ENCODE data around the gene ZNF768. TPM values are rescaled to one million over a fixed set of nuclear protein-coding genes. Genes with fewer than 3 reads are reported as not detected.

The ZNF768 gene
- total and polyA plus RNA-seq, 12 donors = 8.7 to 103 (median 30.9) TPM

DNA sequence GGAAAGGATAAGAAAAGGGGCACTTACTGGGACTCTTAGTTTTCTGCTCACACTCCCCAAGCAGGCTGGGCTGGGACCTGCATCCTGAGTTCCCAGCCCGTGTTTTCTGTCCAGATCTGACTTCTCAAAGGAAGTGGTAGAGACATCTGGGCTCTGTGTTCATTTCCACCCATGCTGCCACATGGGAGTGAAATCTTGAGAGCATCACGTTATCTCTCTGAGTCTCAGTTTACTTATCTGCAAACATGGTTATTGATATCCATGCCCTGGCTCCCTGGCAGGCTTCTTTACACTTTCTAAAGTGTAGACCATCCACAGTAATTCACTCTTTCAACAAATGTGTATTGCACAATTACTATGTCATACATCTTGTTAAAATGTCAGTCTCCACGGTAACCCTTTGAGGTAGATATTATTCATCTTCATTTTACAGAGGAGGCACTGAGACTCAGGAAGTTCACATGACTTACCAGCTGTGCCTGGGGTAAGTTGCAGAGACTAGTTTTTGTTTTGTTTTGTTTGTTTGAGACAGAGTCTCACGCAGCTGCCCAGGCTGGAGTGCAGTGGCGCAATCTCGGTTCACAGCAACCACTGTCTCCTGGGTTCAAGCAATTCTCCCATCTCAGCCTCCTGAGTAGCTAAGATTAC lies 41.7 kb upstream of the ZNF768 start:
- H3K36me3 ChIP-seq (replicated peaks in 1 of 2) = no peaks in the 10 kb centered on the region
- intact Hi-C loops (cut with DNase I) = loop anchor here in 1 of 2 donors (10.0 kb wide), 1 partner anchor 47 kb away; the partner anchor contains the start of gene ZNF689
- peaks cover 10 to 32% of the 10 kb centered on the region in 2 donors for H3K4me1 ChIP-seq (replicated peaks in 1 of 2)
- no peaks in the 10 kb centered on the region for H3K9me3 ChIP-seq (replicated peaks in 1 of 3)
- WGBS, 4 donors = 47 to 59% (median 51%) methylated on average over 6 of the region's 6 CpGs
- peak in 2 of 7 donors; percentile 43 for DNase-seq
- TF ChIP-seq POLR2A (IDR thresholded peaks at IDR 0.05) = no peak
- TF ChIP-seq, protein P1, sequence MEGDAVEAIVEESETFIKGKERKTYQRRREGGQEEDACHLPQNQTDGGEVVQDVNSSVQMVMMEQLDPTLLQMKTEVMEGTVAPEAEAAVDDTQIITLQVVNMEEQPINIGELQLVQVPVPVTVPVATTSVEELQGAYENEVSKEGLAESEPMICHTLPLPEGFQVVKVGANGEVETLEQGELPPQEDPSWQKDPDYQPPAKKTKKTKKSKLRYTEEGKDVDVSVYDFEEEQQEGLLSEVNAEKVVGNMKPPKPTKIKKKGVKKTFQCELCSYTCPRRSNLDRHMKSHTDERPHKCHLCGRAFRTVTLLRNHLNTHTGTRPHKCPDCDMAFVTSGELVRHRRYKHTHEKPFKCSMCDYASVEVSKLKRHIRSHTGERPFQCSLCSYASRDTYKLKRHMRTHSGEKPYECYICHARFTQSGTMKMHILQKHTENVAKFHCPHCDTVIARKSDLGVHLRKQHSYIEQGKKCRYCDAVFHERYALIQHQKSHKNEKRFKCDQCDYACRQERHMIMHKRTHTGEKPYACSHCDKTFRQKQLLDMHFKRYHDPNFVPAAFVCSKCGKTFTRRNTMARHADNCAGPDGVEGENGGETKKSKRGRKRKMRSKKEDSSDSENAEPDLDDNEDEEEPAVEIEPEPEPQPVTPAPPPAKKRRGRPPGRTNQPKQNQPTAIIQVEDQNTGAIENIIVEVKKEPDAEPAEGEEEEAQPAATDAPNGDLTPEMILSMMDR (IDR thresholded peaks at IDR 0.05) = no peak
- H3K27ac ChIP-seq = peak overlapping the region in 2 of 5 donors; percentile 32 to 43
- no peaks in the 10 kb centered on the region for H3K27me3 ChIP-seq
- H3K4me3 ChIP-seq = no peak overlapping the region

DNA sequence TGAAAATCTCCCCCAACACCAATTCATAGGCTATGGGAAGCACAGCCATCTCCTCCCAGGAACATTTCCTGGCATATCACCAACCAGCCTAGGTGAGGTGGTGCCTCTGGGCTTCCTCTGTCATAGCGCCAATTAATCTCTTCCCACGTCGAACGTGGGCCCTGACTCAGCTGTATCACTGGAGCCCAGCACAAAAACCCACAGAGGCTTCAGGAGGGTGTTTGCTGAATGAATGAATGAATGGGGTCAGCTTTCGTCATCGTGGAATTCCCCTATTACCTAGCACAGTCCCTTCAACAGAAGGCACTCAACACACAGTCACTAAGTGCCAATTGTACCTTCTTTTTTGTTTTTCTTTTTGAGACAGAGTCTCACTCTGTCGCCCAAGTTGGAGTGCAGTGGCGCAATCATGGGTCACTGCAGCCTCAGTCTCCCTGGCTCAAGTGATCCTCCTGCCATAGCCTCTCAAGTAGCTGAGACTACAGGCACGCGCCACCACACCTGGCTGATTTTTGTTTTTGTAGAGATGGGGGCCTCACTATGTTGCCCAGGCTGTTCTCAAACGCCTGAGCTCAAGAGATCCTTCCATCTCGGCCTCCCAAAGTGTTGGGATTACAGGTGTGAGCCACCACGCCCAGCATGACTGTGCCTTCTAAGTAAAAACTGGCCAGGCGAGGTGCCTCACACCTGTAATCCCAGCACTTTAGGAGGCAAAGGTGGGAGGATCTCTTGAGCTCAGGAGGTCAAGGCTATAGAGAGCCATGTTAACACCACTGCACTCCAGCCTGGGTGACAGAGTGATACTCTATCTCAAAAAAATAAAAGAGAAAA lies 41.0 kb upstream of the ZNF768 start:
- no peaks in the 10 kb centered on the region for H3K27me3 ChIP-seq
- peaks cover 9 to 27% of the 10 kb centered on the region in 2 donors for H3K4me1 ChIP-seq (replicated peaks in 1 of 2)
- intact Hi-C loops (cut with DNase I) = loop anchor here in 1 of 2 donors (10.0 kb wide), 1 partner anchor 47 kb away; the partner anchor contains the start of gene ZNF689
- H3K9me3 ChIP-seq (replicated peaks in 1 of 3) = no peaks in the 10 kb centered on the region
- no peaks in the 10 kb centered on the region for H3K36me3 ChIP-seq (replicated peaks in 1 of 2)
- peak overlapping the region in 1 of 5 donors; percentile 43 for H3K27ac ChIP-seq
- WGBS, 4 donors = 65 to 79% (median 75%) methylated on average over 10 to 14 of the region's 14 CpGs
- TF ChIP-seq, protein P1 (IDR thresholded peaks at IDR 0.05) = no peak
- no peak for TF ChIP-seq POLR2A (IDR thresholded peaks at IDR 0.05)
- no peak for DNase-seq
- no peak overlapping the region for H3K4me3 ChIP-seq

DNA sequence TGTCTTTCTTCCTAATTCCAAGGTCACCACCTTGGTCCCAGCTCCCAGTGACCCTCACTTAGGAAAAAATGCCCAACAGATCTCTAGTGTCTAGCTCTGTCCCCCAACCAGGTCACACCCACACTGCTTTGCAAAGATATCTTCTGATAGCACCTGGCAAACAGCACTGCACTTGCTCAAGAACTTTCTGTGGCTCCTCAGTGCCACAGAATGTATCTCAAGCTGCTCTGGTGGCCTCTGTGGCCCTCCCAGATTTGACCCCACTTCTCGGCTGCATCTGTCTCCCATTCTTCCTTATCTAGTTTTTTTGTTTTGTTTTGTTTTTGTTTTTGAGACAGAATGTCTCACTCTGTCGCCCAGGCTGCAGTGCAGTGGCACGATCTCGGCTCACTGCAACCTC lies 40.2 kb upstream of the ZNF768 start:
- H3K4me1 ChIP-seq (replicated peaks in 1 of 2) = peaks cover 6 to 24% of the 10 kb centered on the region in 2 donors

More for the DNA sequence above, 40.2 kb upstream of the ZNF768 start:
- no peaks in the 10 kb centered on the region for H3K36me3 ChIP-seq (replicated peaks in 1 of 2)
- intact Hi-C loops (cut with DNase I) = loop anchor here in 1 of 2 donors (10.0 kb wide), 1 partner anchor 48 kb away; the partner anchor contains the start of gene ZNF689
- WGBS, 4 donors = 81 to 90% (median 87%) methylated on average over 4 of the region's 4 CpGs
- no peak for TF ChIP-seq POLR2A (IDR thresholded peaks at IDR 0.05)
- TF ChIP-seq, protein P1 (IDR thresholded peaks at IDR 0.05) = no peak
- no peaks in the 10 kb centered on the region for H3K27me3 ChIP-seq
- no peak overlapping the region for H3K27ac ChIP-seq
- DNase-seq = no peak
- no peak overlapping the region for H3K4me3 ChIP-seq
- H3K9me3 ChIP-seq (replicated peaks in 1 of 3) = no peaks in the 10 kb centered on the region

Data from adrenal gland (tissue), 12 donors.